Metanephros (tissue), 1 donor: Measurements from ENCODE around the gene STX18. TPM values are rescaled to one million over a fixed set of nuclear protein-coding genes. Genes with fewer than 3 reads are reported as not detected.

Experiments
- total RNA-seq: library from RNA; depleted of rRNA; stranded (reverse); fragments of >200 nt; gene quantifications from one replicate; pipeline ENCODE4 v1.2.3, GENCODE V29; 2014

The STX18 gene
- total RNA-seq: 35.4 TPM

GRCh38 chr4:4541661-4542570 lies at the start of gene STX18:
Gene STX18, minus strand, starts transcription at chr4:4542048. Its CDS starts 84 bp downstream, at chr4:4541964.

GRCh38 chr4:4386736-4387392 lies 155.0 kb downstream of the STX18 start, which contains the start of gene NSG1:
Gene NSG1, plus strand, starts transcription at chr4:4387102. Its CDS starts 528 bp downstream, at chr4:4387630.

Other genes starting within 250 kb of the STX18 start
- gene NSG1, start 154.9 kb downstream of the STX18 start, total RNA-seq: 1.3 TPM